ENCODE data around the gene KIF26A. TPM values are rescaled to one million over a fixed set of nuclear protein-coding genes. Genes with fewer than 3 reads are reported as not detected.

The KIF26A gene
- total RNA-seq, 1 experiment from 2014 or later: 1.7 TPM

- peak; percentile 49 for DNase-seq (ENCODE audit: low read depth)
These were observed 7.3 kb upstream of the KIF26A start for GRCh38 chr14:104130974-104131651.

- DNase-seq (ENCODE audit: low read depth): no peak
These were observed 6.2 kb upstream of the KIF26A start for GRCh38 chr14:104131968-104132732.

GRCh38 chr14:104132981-104133380, 5.4 kb upstream of the KIF26A start:
- no peak for DNase-seq (ENCODE audit: low read depth)

- DNase-seq (ENCODE audit: low read depth): no peak
These were observed 4.9 kb upstream of the KIF26A start for GRCh38 chr14:104133496-104133895.

- DNase-seq (ENCODE audit: low read depth): no peak
These were observed 4.1 kb upstream of the KIF26A start for GRCh38 chr14:104134061-104134965.

GRCh38 chr14:104135121-104135903, 3.1 kb upstream of the KIF26A start:
- peak; percentile 81 for DNase-seq (ENCODE audit: low read depth)

GRCh38 chr14:104135904-104136471, 2.4 kb upstream of the KIF26A start:
- DNase-seq (ENCODE audit: low read depth): no peak

GRCh38 chr14:104136472-104137296, 1.7 kb upstream of the KIF26A start:
- peak; percentile 37 for DNase-seq (ENCODE audit: low read depth)

- DNase-seq (ENCODE audit: low read depth): peak; percentile 80
These were observed 890 bp upstream of the KIF26A start for GRCh38 chr14:104137297-104138097.

- DNase-seq (ENCODE audit: low read depth): no peak
These were observed 502 bp downstream of the KIF26A start for GRCh38 chr14:104138718-104139459.

- no peak for DNase-seq (ENCODE audit: low read depth)
These were observed 1.2 kb downstream of the KIF26A start for GRCh38 chr14:104139460-104140212.

- DNase-seq (ENCODE audit: low read depth): no peak
These were observed 1.8 kb downstream of the KIF26A start for GRCh38 chr14:104140213-104140462.

GRCh38 chr14:104140463-104141331, 2.3 kb downstream of the KIF26A start:
- no peak for DNase-seq (ENCODE audit: low read depth)

GRCh38 chr14:104141621-104142091, 3.3 kb downstream of the KIF26A start:
- no peak for DNase-seq (ENCODE audit: low read depth)

- DNase-seq (ENCODE audit: low read depth): no peak
These were observed 4.0 kb downstream of the KIF26A start for GRCh38 chr14:104142136-104142945.

- DNase-seq (ENCODE audit: low read depth): no peak
These were observed 4.6 kb downstream of the KIF26A start for GRCh38 chr14:104142946-104143470.
